ENCODE results near the gene PAPPA2. TPM values are rescaled to one million over a fixed set of nuclear protein-coding genes. Genes with fewer than 3 reads are reported as not detected.

The PAPPA2 gene
- total RNA-seq, 1 experiment from 2014 or later = 0.81 TPM

DNA sequence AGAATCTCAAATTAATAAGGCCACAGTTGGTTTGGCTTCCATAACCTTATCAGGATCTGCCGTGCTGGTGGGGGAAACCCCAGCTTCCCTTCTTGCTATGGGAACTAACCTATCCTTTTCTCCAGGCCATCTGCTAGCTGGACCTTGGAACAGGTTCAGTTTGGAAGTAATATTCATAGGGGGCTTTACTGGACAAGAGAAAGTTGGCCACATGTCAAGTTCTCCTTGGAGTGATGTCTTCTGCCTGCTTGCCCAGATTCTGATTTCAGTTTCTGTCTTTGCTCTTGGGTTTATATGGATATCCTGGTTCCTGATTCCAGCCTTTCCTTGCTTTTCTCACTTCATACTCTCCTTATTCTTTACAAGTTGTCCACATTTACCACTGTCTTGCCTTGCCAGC, 421.9 kb downstream of the PAPPA2 start:
- H3K36me3 Mint-ChIP-seq (ENCODE audit: insufficient read depth in 1 of 3, low read depth in 3 of 3) = no peaks in the 10 kb centered on the region; a peak in 1 of 7 replicates
- H2BK20ac ChIP-seq (ENCODE audit: low read depth, low read length, poor library complexity, severe bottlenecking) = no peak overlapping the region
- H3K9ac ChIP-seq (ENCODE audit: extremely low read depth, insufficient read length, low read length) = no peak overlapping the region
- no peak overlapping the region for H3K23ac ChIP-seq (ENCODE audit: insufficient read length, low read depth, low read length)
- H3K27ac ChIP-seq (ENCODE audit: insufficient read length, low read depth, low read length) = no peak overlapping the region
- H4K8ac ChIP-seq (replicated peaks; ENCODE audit: insufficient read length, low read depth, low read length) = no peak overlapping the region
- no peaks in the 10 kb centered on the region for H3K23me2 ChIP-seq (ENCODE audit: insufficient read length, low read depth, low read length, poor library complexity, severe bottlenecking)
- H3K4me1 ChIP-seq (ENCODE audit: insufficient read depth, low read length) = no peaks in the 10 kb centered on the region
- H3K9me3 Mint-ChIP-seq = no peaks in the 10 kb centered on the region
- no peak overlapping the region for H3K4me2 ChIP-seq (ENCODE audit: insufficient read depth, insufficient read length, low read length)
- H3K14ac ChIP-seq (ENCODE audit: insufficient read depth, low read length) = no peak overlapping the region
- H2BK5ac ChIP-seq (ENCODE audit: insufficient read length, low read length) = no peak overlapping the region
- H3K27me3 ChIP-seq (ENCODE audit: insufficient read depth, low read length) = no peaks in the 10 kb centered on the region
- no peak overlapping the region for H3K56ac ChIP-seq (ENCODE audit: insufficient read length, low read depth, low read length)
- no peak overlapping the region for H2BK12ac ChIP-seq (ENCODE audit: insufficient read length, low read depth, low read length)
- no peak overlapping the region for H4K5ac ChIP-seq (ENCODE audit: insufficient read length, low read depth, low read length)
- DNase-seq = no peak
- no peak overlapping the region for H2AFZ ChIP-seq (ENCODE audit: low read length)
- no peaks in the 10 kb centered on the region for H3K79me1 ChIP-seq (ENCODE audit: insufficient read depth, low read depth, low read length, poor library complexity, severe bottlenecking)
- H3K27ac Mint-ChIP-seq = no peak overlapping the region
- H4K20me1 ChIP-seq (ENCODE audit: control insufficient read depth, insufficient read depth, insufficient read length) = no peaks in the 10 kb centered on the region
- H3K4me3 Mint-ChIP-seq = no peak overlapping the region
- TF ChIP-seq, protein P1, sequence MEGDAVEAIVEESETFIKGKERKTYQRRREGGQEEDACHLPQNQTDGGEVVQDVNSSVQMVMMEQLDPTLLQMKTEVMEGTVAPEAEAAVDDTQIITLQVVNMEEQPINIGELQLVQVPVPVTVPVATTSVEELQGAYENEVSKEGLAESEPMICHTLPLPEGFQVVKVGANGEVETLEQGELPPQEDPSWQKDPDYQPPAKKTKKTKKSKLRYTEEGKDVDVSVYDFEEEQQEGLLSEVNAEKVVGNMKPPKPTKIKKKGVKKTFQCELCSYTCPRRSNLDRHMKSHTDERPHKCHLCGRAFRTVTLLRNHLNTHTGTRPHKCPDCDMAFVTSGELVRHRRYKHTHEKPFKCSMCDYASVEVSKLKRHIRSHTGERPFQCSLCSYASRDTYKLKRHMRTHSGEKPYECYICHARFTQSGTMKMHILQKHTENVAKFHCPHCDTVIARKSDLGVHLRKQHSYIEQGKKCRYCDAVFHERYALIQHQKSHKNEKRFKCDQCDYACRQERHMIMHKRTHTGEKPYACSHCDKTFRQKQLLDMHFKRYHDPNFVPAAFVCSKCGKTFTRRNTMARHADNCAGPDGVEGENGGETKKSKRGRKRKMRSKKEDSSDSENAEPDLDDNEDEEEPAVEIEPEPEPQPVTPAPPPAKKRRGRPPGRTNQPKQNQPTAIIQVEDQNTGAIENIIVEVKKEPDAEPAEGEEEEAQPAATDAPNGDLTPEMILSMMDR (conservative IDR thresholded peaks at IDR 0.05) = no peak
- H3K4ac ChIP-seq (ENCODE audit: low read depth, low read length) = no peak overlapping the region
- H3K18ac ChIP-seq (ENCODE audit: insufficient read length, low read depth, low read length) = no peak overlapping the region
- H4K91ac ChIP-seq (ENCODE audit: insufficient read length, low read depth, low read length) = no peak overlapping the region
- peaks cover 6% of the 10 kb centered on the region for H3K27me3 Mint-ChIP-seq (ENCODE audit: low read depth)
- no peak overlapping the region for H3T11ph ChIP-seq (ENCODE audit: low read length)
- WGBS (ENCODE audit: extremely low coverage, insufficient read length, low lambda C conversion rate) = no CpG with 5 or more reads among the region's 1 CpG
- H3K9me3 ChIP-seq (ENCODE audit: control insufficient read depth, low read depth, low read length) = no peaks in the 10 kb centered on the region
- no peak overlapping the region for H2BK15ac ChIP-seq (ENCODE audit: low read depth, low read length)
- H2AK5ac ChIP-seq (ENCODE audit: insufficient read length, low read length) = no peak overlapping the region
- H3K4me1 Mint-ChIP-seq = no peaks in the 10 kb centered on the region
- H3K79me2 ChIP-seq (ENCODE audit: insufficient read depth, low read length) = no peaks in the 10 kb centered on the region
- no peak overlapping the region for H2BK120ac ChIP-seq (ENCODE audit: low read depth, low read length, poor library complexity, severe bottlenecking)
